ENCODE results near the gene TMEM219. TPM values are rescaled to one million over a fixed set of nuclear protein-coding genes. Genes with fewer than 3 reads are reported as not detected.
"Not testable (repeated sequence)": the region's sequence is repeated elsewhere in the genome, so short reads cannot be mapped to it uniquely, and the experiment has no call there.

The TMEM219 gene
- total RNA-seq, 4 donors from 2014 or later = 149 to 210 (median 158) TPM

- in situ Hi-C loops (cut with MboI; ENCODE audit: low pct_ligation_motif_present in 1 of 4, low pct_unique_long_range_greater_than_20kb in 1 of 4, low sequenced_read_pairs in 3 of 4) (no loop called here), intact Hi-C loops (cut with DNase I; ENCODE audit: low total_unique reads) (no loop called here)
- Histone ChIP-seq H3K27me3 (no peaks in the 10 kb centered on the region), H3K36me3 (no peaks in the 10 kb centered on the region), H3K27ac (no peak overlapping the region), H3K4me3 (no peak overlapping the region), H3K9me3 (no peaks in the 10 kb centered on the region), H3K4me1 (peaks cover 0 to 23% (median 16%) of the 10 kb centered on the region in 4 donors)
- TF ChIP-seq EP300 (IDR thresholded peaks at IDR 0.05; ENCODE audit: low read depth) (no peak), POLR2A (IDR thresholded peaks at IDR 0.05) (no peak), POLR2AphosphoS5 (IDR thresholded peaks at IDR 0.05) (no peak), CTCF (IDR thresholded peaks at IDR 0.05) (no peak)
- 79 to 96% methylated on average over 3 to 9 of the region's 9 CpGs for WGBS, 2 donors (ENCODE audit: low coverage in 1 of 2)
- DNase-seq = no peak
Observed at GRCh38 chr16:29959293-29959692, 2.6 kb upstream of the TMEM219 start.

GRCh38 chr16:29959821-29960220, 2.1 kb upstream of the TMEM219 start:
- DNase-seq; intact Hi-C loops (cut with DNase I; ENCODE audit: low total_unique reads); H3K27ac ChIP-seq; in situ Hi-C loops (cut with MboI; ENCODE audit: low pct_ligation_motif_present in 1 of 4, low pct_unique_long_range_greater_than_20kb in 1 of 4, low sequenced_read_pairs in 3 of 4); H3K36me3 ChIP-seq; H3K27me3 ChIP-seq; H3K4me3 ChIP-seq; H3K9me3 ChIP-seq: not testable (repeated sequence)
- peaks cover 0 to 28% (median 20%) of the 10 kb centered on the region in 4 donors for H3K4me1 ChIP-seq
- 84 to 93% methylated on average over 2 to 4 of the region's 4 CpGs for WGBS, 2 donors (ENCODE audit: low coverage in 1 of 2)

- in situ Hi-C loops (cut with MboI; ENCODE audit: low pct_ligation_motif_present in 1 of 4, low pct_unique_long_range_greater_than_20kb in 1 of 4, low sequenced_read_pairs in 3 of 4) = no loop called here
- peak overlapping the region; percentile 93 to 98 (median 96) for H3K27ac ChIP-seq
- H3K36me3 ChIP-seq = no peaks in the 10 kb centered on the region
- TF ChIP-seq CTCF (IDR thresholded peaks at IDR 0.05) (no peak), POLR2AphosphoS5 (IDR thresholded peaks at IDR 0.05) (no peak), POLR2A (IDR thresholded peaks at IDR 0.05) (no peak), EP300 (IDR thresholded peaks at IDR 0.05; ENCODE audit: low read depth) (no peak)
- peaks cover 0 to 36% (median 20%) of the 10 kb centered on the region in 4 donors for H3K4me1 ChIP-seq
- H3K4me3 ChIP-seq = peak overlapping the region in 3 of 4 donors; percentile 60 to 83 (median 70)
- H3K27me3 ChIP-seq = no peaks in the 10 kb centered on the region
- DNase-seq = no peak
- intact Hi-C loops (cut with DNase I; ENCODE audit: low total_unique reads) = no loop called here
- 60% methylated on average over 1 to 10 of the region's 10 CpGs for WGBS, 2 donors (ENCODE audit: low coverage in 1 of 2)
- H3K9me3 ChIP-seq = no peaks in the 10 kb centered on the region
Observed at GRCh38 chr16:29961127-29961478, 776 bp upstream of the TMEM219 start.

- TF ChIP-seq POLR2AphosphoS5 (IDR thresholded peaks at IDR 0.05) (peak in 2 of 3 donors; percentile 44 to 50), EP300 (IDR thresholded peaks at IDR 0.05; ENCODE audit: low read depth) (no peak)
- Histone ChIP-seq H3K27me3 (no peaks in the 10 kb centered on the region), H3K9me3 (no peaks in the 10 kb centered on the region), H3K4me1 (peaks cover 0 to 38% (median 20%) of the 10 kb centered on the region in 4 donors), H3K4me3 (peak overlapping the region; percentile 60 to 90 (median 76)), H3K36me3 (no peaks in the 10 kb centered on the region), H3K27ac (peak overlapping the region; percentile 93 to 98 (median 96))
- 0 to 5% methylated on average over 2 to 18 of the region's 18 CpGs for WGBS, 2 donors (ENCODE audit: low coverage in 1 of 2)
- in situ Hi-C loops (cut with MboI; ENCODE audit: low pct_ligation_motif_present in 1 of 4, low pct_unique_long_range_greater_than_20kb in 1 of 4, low sequenced_read_pairs in 3 of 4) = no loop called here
- intact Hi-C loops (cut with DNase I; ENCODE audit: low total_unique reads) = no loop called here
- DNase-seq = peak; percentile 48
Observed at GRCh38 chr16:29962344-29962994, 590 bp downstream of the TMEM219 start.

- DNase-seq = no peak
- no peaks in the 10 kb centered on the region for H3K27me3 ChIP-seq
- 28 to 85% methylated on average over 2 to 14 of the region's 14 CpGs for WGBS, 2 donors (ENCODE audit: low coverage in 1 of 2)
- intact Hi-C loops (cut with DNase I; ENCODE audit: low total_unique reads) (no loop called here), in situ Hi-C loops (cut with MboI; ENCODE audit: low pct_ligation_motif_present in 1 of 4, low pct_unique_long_range_greater_than_20kb in 1 of 4, low sequenced_read_pairs in 3 of 4) (no loop called here)
- peak overlapping the region; percentile 93 to 98 (median 96) for H3K27ac ChIP-seq
- TF ChIP-seq CTCF (IDR thresholded peaks at IDR 0.05) = no peak
- TF ChIP-seq EP300 (IDR thresholded peaks at IDR 0.05; ENCODE audit: low read depth) = no peak
- TF ChIP-seq POLR2A (IDR thresholded peaks at IDR 0.05) = no peak
- no peak for TF ChIP-seq POLR2AphosphoS5 (IDR thresholded peaks at IDR 0.05)
- peak overlapping the region in 3 of 4 donors; percentile 60 to 83 (median 70) for H3K4me3 ChIP-seq
- H3K4me1 ChIP-seq = peaks cover 0 to 38% (median 20%) of the 10 kb centered on the region in 4 donors
- H3K36me3 ChIP-seq = peaks cover 0 to 4% (median 0%) of the 10 kb centered on the region in 4 donors
- H3K9me3 ChIP-seq = no peaks in the 10 kb centered on the region
Observed at GRCh38 chr16:29963021-29963743, 1.3 kb downstream of the TMEM219 start.

Measured in transverse colon (tissue), 4 donors.